Measurements from ENCODE around the gene INSR.

- TF ChIP-seq CTCF (IDR thresholded peaks at IDR 0.05) (no peak), POLR2AphosphoS5 (IDR thresholded peaks at IDR 0.05; ENCODE audit: low read depth, low read length) (no peak)
Measured at GRCh38 chr19:7104747-7105447, 189.3 kb downstream of the INSR start.

Data from Panc1 (cell line).